ENCODE measurements around the gene NUBP2.

Gene NUBP2

GRCh38 chr16:1831186-1832075 is 48.7 kb downstream of the NUBP2 start:
- DNase-seq, result no peak

- DNase-seq, result no peak
Measured at GRCh38 chr16:1832838-1833454, 50.2 kb downstream of the NUBP2 start.

GRCh38 chr16:1834096-1834495 is 51.3 kb downstream of the NUBP2 start:
- DNase-seq, result no peak

Measured in fibroblast of skin of scalp (primary cell).